Measurements from ENCODE around the gene XRCC5.

GRCh38 chr2:216132585-216132984 is 23.4 kb downstream of the XRCC5 start:
- TF ChIP-seq CTCF (IDR thresholded peaks at IDR 0.05; ENCODE audit: insufficient read depth, low read length, poor library complexity, severe bottlenecking), result no peak
- no peak for TF ChIP-seq EZH2phosphoT487 (conservative IDR thresholded peaks at IDR 0.05; ENCODE audit: low read length)

Data from SU-DHL-6 (cell line).